22Rv1 (cell line): ENCODE results near the gene RNF212B.
A peak's percentile ranks its signal among the peaks of the same experiment; 100 is the strongest.
"Not testable (repeated sequence)": the region's sequence is repeated elsewhere in the genome, so short reads cannot be mapped to it uniquely, and the experiment has no call there.

ENCODE experiments used
- H3K27ac ChIP-seq: fragments of 450-650 bp; 2 replicates; pipeline ENCODE4 v1.5.1; 2017
- ZFX ChIP-seq: fragments of 450-650 bp; IDR thresholded peaks from 2 replicates; pipeline ENCODE4 v1.6.1; 2017; ENCODE audit warnings: antibody characterized with exemption, borderline replicate concordance
- TF ChIP-seq, protein P1 (sequence below): fragments of 450-650 bp; IDR thresholded peaks from 2 replicates; pipeline ENCODE4 v1.5.1; 2017; ENCODE audit warnings: mild to moderate bottlenecking

RNF212B gene

DNA sequence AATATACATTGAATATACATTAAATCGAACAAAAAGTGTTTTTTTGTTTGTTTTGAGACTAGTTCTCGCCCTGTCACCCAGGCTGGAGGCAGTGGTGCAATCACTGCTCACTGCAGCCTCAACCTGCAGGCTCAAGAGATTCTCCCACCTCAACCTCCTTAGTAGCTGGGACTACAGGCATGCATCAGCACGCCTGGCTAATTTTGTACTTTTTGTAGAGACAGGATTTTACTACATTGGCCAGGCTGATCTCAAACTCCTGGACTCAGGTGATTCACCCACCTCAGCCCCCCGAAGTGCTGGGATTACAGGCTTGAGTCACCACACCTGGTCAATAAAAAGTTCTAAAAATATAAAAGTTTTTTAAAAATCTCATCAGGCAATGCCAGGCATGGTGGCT is 10.2 kb upstream of the RNF212B start:
- TF ChIP-seq, protein P1, sequence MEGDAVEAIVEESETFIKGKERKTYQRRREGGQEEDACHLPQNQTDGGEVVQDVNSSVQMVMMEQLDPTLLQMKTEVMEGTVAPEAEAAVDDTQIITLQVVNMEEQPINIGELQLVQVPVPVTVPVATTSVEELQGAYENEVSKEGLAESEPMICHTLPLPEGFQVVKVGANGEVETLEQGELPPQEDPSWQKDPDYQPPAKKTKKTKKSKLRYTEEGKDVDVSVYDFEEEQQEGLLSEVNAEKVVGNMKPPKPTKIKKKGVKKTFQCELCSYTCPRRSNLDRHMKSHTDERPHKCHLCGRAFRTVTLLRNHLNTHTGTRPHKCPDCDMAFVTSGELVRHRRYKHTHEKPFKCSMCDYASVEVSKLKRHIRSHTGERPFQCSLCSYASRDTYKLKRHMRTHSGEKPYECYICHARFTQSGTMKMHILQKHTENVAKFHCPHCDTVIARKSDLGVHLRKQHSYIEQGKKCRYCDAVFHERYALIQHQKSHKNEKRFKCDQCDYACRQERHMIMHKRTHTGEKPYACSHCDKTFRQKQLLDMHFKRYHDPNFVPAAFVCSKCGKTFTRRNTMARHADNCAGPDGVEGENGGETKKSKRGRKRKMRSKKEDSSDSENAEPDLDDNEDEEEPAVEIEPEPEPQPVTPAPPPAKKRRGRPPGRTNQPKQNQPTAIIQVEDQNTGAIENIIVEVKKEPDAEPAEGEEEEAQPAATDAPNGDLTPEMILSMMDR: no peak
- TF ChIP-seq ZFX: no peak
- no peak overlapping the region for H3K27ac ChIP-seq

DNA sequence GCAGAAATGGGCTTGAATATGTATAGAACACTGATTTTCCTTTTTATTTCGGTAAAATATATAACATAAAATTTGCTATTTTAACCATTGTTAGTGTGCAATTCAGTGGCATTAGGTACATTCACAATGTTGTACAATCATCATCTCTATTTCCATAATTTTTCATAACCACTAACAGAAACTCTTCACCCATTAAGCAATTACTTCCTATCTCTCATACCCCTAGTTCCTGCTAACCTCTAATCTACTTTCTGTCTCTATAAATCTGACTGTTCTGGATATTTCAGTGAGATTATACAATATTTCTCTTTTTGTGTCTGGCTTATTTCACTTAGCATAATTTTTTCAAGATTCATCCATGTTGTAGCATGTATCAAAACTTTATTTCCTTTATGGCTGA is 8.9 kb upstream of the RNF212B start:
- TF ChIP-seq ZFX: no peak
- TF ChIP-seq, protein P1: no peak
- H3K27ac ChIP-seq: no peak overlapping the region

DNA sequence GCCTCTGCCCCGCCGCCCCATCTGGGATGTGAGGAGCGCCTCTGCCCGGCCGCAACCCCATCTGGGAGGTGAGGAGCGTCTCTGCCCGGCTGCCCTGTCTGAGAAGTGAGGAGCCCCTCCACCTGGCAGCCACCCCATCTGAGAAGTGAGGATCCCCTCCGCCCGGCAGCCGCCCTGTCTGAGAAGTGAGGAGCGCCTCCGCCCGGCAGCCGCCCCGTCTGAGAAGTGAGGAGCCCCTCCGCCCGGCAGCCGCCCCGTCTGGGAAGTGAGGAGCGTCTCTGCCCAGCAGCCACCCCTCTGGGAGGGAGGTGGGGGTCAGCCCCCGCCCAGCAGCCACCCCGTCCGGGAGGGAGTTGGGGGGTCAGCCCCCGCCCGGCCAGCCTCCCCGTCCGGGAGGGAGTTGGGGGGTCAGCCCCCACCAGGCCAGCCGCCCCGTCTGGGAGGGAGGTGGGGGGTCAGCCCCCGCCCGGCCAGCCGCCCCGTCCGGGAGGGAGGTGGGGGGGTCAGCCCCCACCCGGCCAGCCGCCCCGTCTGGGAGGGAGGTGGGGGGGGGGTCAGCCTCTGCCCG is 5.4 kb upstream of the RNF212B start:
- H3K27ac ChIP-seq: not testable (repeated sequence)

DNA sequence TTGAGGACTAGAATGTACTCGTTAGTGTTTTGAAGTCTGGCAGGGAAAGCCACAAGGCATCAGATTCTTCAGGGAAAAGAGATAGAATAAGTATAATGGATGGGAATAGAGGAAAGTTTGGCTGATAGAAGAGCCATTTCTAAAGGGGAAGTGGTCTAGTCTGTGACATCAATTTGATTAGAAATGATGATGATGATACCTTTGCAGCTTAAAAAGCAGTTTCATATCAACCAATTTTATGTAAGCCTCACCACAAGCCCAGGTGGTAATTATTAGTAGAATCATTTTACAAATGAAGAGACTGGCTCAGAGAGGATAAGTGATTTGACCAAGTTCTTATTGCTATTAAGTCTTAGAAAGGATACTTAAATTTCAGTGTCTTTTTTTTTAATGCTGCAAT is 2.9 kb downstream of the RNF212B start:
- H3K27ac ChIP-seq: no peak overlapping the region
- no peak for TF ChIP-seq ZFX
- TF ChIP-seq, protein P1: no peak

DNA sequence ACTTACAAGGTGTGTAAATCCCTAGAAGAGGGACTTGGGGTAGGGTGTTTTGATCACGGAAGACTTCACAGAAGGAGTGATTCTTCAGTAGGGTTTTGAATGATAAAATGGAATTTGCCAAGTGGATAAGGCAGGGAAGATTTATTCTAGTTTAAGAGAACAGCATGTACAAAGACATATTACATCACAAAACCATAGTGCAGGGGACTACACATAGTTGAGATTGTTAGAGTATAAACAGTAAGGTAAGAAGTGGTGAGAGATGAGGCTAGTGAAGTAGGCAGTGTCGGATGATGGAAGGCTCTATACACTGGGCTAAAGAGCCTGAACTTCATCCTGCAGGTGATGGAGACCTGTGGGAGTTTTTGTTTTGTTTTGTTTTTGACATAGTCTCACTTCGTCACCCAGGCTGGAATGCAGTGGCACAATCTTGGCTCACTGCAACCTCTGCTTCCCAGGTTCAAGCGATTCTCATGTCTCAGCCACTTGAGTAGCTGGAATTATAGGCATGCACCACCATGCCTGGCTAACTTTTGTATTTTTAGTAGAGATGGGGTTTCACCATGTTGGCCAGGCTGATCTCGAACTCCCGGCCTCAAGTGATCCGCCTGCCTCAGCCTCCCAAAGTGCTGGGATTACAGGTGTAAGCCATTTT is 3.5 kb downstream of the RNF212B start:
- not testable (repeated sequence) for H3K27ac ChIP-seq

DNA sequence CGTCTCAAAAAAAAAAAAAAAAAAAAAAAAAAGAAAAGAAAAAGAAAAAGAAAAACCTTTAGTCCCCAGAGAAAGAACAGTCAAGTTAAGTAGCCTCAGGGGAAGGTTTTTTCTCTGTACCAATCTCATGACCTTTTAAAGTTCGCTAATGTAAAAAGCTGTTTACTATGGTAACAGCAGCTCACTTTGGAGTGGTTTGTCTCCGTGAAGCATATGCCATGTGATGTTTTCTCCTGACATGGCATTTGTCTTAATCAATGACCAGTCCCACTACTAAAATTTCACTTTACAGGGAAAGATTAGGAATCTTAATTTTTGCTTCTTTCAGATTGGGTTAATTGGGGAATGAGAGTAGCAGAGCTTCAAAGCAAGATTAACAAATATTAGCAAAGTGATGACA is 4.3 kb downstream of the RNF212B start:
- no peak for TF ChIP-seq ZFX
- TF ChIP-seq, protein P1: no peak
- H3K27ac ChIP-seq: no peak overlapping the region

DNA sequence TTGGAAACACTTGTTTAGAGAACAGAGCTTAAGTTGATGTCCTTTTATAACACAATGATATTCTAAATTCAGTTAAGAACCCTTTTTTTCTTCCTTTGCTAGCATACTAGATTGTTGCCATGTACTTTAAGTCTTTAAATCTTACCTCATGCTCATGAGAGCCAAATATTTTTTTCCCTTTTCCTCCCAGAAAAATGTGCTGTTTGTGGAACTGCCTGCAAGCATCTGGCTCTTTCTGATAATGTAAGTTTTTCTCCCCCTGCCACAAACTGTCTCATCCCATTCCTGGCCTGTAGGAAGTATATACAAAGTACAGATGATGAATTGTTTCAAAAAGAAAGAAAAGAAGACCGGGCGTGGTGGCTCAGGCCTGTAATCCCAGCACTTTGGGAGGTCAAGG is 5.3 kb downstream of the RNF212B start:
- TF ChIP-seq, protein P1: no peak
- no peak for TF ChIP-seq ZFX
- H3K27ac ChIP-seq: no peak overlapping the region

DNA sequence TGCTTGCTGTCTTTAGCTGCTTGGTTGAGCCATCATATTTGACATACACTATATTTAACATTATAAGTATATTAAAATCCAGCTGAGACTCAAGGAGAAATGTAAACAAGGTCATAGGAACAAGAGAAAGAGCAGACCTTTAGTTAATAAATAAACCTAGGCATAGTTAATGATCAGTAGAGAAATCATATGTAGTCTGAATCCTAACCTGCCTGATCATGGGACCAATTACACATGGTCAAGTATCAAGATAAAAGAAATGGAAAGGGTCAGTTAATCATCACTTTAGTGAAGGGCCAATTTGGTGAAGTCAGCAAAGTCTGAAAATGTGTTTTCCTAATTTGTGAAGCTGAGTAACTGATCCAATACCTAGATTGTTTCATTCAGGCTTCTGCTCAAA is 7.5 kb downstream of the RNF212B start:
- H3K27ac ChIP-seq: peak overlapping the region; percentile 62
- no peak for TF ChIP-seq ZFX
- TF ChIP-seq, protein P1: no peak
